CD4-positive, alpha-beta T cell treated with Interleukin-4 for 1 hour (primary cell): Measurements from ENCODE around the gene LAMC3.
A peak's percentile ranks its signal among the peaks of the same experiment; 100 is the strongest.
"Not testable (repeated sequence)": the region's sequence is repeated elsewhere in the genome, so short reads cannot be mapped to it uniquely, and the experiment has no call there.

Experiments used
- DNase-seq, 2 donors: peaks; one replicate each; pipeline ENCODE4 v3.0.0-alpha.2; 2020 to 2022

The LAMC3 gene

DNA sequence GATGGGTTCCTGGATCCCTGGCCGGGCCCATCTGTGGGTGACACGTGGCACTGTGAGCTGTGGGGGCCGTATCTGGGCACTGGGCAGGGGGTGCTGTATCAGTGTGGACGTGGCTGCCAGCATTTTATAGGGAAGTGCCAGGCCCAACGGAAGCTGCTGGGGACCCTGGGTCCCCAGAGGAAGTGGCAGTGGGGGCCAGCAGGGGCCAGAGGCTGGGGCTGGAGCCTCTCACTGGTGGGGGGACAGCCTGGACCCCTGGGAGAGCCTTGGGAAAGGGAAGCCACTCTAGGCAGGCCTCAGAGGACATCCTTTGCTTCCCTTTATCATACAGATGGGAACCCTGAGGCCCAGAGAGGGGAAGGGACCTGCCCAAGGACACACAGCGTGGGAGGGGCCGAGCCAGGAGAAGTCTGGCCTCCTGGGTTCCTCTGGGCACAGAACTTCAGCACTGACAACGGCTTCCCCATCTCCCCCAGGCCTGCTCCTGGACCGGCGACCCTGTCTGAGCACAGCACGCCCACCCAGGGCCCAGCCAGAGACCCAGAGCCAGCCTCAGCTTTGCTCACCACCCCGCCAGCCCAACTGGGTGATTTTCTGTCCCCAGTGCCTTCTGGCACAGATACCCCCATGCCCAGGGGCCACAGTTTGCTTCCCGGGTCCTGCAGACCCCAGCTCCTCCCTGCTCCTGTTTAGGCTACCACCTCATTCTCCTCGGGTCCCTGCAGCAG lies 15.5 kb upstream of the LAMC3 start:
- DNase-seq = no peak

DNA sequence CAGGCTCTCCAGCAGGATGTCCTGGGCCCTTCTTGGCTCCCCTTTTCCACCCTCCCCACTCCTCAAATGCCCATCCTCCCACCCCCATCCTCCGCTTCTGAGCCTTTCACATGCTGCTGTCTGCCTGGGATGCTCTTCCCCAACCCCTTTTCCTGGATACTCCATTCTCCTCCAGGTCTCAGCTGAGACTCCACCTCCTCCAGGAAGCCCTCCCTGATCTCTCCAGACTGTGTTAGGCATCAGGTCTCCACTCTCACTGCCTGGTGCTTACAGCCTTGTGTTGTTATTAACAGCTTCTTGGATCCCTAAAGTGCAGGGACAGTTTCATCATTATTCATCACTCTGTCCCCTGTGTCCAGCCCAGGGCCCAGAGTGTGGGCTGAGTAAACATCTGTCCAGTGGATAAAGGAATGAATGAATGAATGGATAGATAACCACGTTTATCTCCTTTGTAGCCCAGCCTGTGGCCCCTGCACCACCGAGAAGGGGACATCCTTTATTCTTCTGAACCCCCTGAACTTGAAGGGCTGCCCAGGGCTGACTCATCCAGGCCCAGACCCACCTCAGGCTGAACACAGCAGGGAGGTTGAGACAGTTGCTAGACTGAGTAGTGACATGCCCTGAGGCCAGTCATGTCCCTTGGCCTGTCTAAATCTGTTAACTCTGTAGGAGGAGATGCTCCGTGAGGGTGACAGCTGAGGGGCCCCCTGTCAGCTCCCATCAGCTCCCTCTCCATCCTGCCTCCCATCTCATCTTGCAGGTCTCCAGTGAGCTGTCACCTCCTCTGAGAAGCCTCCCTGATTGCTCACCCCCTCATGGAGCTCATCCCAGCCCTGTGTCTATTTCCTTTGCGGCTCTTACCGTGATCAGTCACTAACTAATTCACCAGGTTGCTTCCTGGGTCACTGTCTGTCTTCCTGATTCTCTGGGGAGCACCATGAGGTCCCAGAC lies 14.6 kb upstream of the LAMC3 start:
- no peak for DNase-seq

GRCh38 chr9:130995086-130996011 lies 13.6 kb upstream of the LAMC3 start:
- DNase-seq = no peak

DNA sequence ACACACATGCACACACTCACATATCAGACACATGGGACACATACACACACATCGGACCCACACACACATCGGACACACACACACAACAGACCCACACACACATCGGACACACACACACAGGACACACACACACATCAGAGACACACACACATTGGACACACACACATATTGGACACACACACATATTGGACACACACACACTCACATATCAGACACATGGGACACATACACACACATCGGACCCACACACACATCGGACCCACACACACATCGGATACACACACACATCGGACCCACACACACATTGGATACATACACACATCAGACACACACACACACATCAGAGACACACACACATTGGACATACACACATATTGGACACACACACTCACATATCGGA lies 12.8 kb upstream of the LAMC3 start:
- DNase-seq = no peak

GRCh38 chr9:130996676-130997394 lies 12.1 kb upstream of the LAMC3 start:
- DNase-seq = no peak

DNA sequence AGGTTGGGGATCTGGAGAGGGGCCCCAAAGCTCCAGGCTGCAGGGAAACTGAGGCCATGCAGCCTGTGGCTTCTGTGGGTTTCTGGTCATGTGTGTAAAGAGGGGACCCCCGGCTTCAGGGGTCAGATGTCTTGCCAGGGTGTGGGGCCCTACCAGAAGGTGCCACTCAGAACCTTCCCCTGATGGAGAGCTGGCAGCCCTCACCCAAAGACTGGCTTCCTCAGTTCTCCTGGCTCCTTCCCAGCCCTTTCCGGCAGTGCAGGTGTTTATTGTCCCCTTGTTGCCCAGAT lies 11.6 kb upstream of the LAMC3 start:
- DNase-seq = no peak

- DNase-seq = peak; percentile 10 to 35
Measured at GRCh38 chr9:130997925-130998596, 10.9 kb upstream of the LAMC3 start.

GRCh38 chr9:130998597-130999244 lies 10.3 kb upstream of the LAMC3 start:
- no peak for DNase-seq

GRCh38 chr9:130999245-130999623 lies 9.7 kb upstream of the LAMC3 start:
- no peak for DNase-seq

DNA sequence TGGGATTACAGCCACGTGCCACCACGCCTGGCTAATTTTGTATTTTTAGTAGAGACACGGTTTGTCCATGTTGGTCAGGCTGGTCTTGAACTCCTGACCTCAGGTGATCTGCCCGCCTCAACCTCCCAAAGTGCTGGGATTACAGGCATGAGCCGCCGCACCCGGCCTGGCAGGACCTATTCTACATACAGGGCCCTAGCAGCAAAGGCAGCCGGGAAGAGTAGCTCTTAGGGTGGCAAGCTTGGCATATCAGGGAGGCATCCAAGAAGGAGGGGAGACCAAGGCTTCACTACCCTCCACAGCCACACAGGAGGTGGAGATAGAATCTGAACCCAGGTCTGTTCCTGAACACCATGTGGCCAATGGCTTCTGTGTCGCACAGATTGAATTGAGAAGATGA lies 8.4 kb upstream of the LAMC3 start:
- DNase-seq = not testable (repeated sequence)

- DNase-seq = no peak
Measured at GRCh38 chr9:131001021-131001420, 8.0 kb upstream of the LAMC3 start.

DNA sequence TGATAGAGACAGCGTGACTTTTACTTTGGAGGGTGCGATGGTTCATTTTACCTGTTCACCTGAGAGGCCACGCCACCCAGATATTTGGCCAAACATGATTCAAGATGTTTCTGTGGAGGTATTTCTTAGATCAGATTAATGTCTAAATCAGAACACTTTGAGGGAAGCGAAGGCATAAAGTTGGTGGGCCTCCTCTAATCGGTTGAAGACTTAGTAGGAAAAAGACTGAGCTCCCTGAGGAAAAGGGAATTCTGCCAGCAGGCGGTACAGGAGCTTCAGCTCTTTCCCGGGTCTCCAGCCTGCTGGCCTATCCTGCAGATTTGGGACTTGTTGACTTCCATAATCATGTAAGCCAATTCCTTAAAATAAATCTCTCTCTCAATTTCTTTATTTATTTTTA lies 7.0 kb upstream of the LAMC3 start:
- DNase-seq = no peak

GRCh38 chr9:131006601-131007000 lies 2.4 kb upstream of the LAMC3 start:
- no peak for DNase-seq

DNA sequence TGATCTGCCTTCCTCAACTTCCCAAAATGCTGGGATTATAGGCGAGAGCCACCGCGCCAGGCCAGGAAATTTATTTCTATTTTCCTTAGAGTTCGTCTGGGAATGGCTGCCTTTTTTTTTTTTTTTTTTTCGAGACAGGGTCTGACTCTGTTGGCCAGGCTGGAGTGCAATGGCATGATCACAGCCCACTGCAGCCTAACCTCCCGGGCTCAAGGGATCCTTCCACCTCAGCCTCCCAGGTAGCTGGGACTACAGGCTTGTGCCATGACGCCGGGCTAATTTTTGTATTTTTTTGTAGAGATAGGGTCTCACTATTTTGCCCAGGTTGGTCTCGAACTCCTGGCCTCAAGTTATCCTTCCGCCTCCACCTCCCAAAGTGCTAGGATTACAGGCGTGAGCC lies 888 bp upstream of the LAMC3 start:
- DNase-seq = no peak

GRCh38 chr9:131008563-131008908 lies 438 bp upstream of the LAMC3 start:
- no peak for DNase-seq

DNA sequence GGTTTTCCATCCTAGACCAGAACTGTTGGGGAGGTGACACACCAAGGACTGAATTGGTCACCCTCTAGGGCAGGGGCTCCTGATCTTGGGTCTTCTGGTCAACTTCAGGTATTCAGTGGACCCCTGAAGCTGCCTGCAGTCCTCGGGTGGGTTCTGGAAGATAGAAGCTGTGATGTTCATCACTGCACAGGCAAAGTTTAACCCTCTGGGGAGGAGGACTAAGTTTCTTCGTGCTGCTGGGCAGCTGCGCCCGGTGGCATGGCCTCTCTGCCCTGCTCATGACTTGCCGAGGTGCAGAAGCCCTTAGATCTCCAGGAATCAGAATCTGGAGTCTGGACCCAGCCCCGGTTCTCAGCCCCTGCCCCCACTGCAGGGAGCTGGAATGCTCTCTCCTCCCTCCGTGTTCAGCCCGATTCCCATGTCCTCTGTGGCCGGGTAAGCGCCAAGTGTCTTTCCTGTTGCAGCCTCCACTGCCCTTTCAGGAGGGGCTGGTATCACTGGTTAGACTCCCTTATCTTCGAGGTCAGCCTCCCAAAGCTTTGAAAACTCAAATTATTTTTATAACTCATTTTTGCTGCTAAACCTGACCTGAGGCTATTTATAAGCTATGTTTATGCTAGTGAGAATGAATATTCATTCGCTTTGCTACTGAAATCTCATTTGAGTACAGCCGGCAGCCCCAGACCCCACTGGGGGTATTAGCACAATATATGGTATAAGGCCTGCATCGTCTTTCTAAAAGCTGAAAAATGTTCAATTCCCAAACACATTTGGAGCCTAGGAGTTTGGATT lies 1.7 kb downstream of the LAMC3 start:
- DNase-seq = no peak

GRCh38 chr9:131011274-131012022 lies 2.5 kb downstream of the LAMC3 start:
- DNase-seq = no peak

- no peak for DNase-seq
Measured at GRCh38 chr9:131012023-131012334, 3.0 kb downstream of the LAMC3 start.

- no peak for DNase-seq
Measured at GRCh38 chr9:131012396-131012917, 3.5 kb downstream of the LAMC3 start.
